GM12891 (cell line): ENCODE measurements around the gene TLN1.

Experiments
- POLR2A ChIP-seq: IDR thresholded peaks from 2 replicates; pipeline ENCODE4 v1.6.1; 2011; ENCODE audit warnings: low read depth, low read length, control low read depth
- POLR2AphosphoS5 ChIP-seq: IDR thresholded peaks from 2 replicates; pipeline ENCODE4 v1.6.1; 2011; ENCODE audit warnings: low read depth, low read length, control low read depth
- TAF1 ChIP-seq: IDR thresholded peaks from 2 replicates; pipeline ENCODE4 v1.6.1; 2011; ENCODE audit warnings: low read depth, low read length, control low read depth

DNA sequence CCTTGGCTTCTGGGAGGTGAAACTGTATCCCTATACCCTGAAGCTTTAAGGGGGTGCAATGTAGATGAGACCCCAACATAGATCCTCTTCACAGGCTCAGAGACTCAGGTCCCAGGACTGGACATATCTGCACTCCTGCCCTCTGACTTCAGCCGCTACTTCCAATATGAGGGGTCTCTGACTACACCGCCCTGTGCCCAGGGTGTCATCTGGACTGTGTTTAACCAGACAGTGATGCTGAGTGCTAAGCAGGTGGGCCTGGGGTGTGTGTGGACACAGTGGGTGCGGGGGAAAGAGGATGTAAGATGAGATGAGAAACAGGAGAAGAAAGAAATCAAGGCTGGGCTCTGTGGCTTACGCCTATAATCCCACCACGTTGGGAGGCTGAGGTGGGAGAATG lies 52.9 kb downstream of the TLN1 start:
- TF ChIP-seq POLR2AphosphoS5, result no peak
- no peak for TF ChIP-seq POLR2A
- no peak for TF ChIP-seq TAF1
